Measurements from ENCODE around the gene REEP6.

The REEP6 gene

DNA sequence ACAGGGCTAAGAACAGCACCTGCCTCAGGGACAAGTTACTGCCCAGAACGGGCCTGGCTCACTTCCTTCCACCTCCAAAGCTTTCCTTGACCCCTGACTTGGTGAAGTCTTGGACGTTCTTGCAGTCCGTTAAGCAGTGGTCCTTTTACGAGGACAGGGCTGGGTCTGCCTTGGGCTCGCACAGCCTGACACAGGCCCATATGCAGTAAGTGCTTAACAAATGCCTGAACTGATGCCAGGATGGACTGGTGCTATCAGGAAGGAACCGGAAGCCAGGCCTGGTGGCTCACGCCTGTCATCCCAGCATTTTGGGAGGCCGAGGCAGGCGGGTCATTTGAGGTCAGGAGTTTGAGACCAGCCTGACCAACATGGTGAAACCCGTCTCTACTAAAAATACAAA lies 31.1 kb downstream of the REEP6 start:
- H3K27ac ChIP-seq, result no peak overlapping the region
- peaks cover 6% of the 10 kb centered on the region for H3K4me1 ChIP-seq (ENCODE audit: low read depth, poor library complexity, severe bottlenecking)
- no peak overlapping the region for H3K4me2 ChIP-seq
- no peak overlapping the region for H3K4me3 ChIP-seq (IDR thresholded peaks at IDR 0.05; ENCODE audit: insufficient read depth, low read depth, low read length)
- H3K36me3 ChIP-seq (ENCODE audit: insufficient read depth), result no peaks in the 10 kb centered on the region
- H3K27me3 ChIP-seq (ENCODE audit: insufficient read depth, low read depth), result peaks cover 41% of the 10 kb centered on the region
- H2AFZ ChIP-seq (ENCODE audit: low read depth), result no peak overlapping the region
- H4K20me1 ChIP-seq (ENCODE audit: insufficient read depth), result no peaks in the 10 kb centered on the region
- no peaks in the 10 kb centered on the region for H3K79me2 ChIP-seq (ENCODE audit: insufficient read depth, low read depth)
- TF ChIP-seq, protein P1, sequence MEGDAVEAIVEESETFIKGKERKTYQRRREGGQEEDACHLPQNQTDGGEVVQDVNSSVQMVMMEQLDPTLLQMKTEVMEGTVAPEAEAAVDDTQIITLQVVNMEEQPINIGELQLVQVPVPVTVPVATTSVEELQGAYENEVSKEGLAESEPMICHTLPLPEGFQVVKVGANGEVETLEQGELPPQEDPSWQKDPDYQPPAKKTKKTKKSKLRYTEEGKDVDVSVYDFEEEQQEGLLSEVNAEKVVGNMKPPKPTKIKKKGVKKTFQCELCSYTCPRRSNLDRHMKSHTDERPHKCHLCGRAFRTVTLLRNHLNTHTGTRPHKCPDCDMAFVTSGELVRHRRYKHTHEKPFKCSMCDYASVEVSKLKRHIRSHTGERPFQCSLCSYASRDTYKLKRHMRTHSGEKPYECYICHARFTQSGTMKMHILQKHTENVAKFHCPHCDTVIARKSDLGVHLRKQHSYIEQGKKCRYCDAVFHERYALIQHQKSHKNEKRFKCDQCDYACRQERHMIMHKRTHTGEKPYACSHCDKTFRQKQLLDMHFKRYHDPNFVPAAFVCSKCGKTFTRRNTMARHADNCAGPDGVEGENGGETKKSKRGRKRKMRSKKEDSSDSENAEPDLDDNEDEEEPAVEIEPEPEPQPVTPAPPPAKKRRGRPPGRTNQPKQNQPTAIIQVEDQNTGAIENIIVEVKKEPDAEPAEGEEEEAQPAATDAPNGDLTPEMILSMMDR (conservative IDR thresholded peaks at IDR 0.05; ENCODE audit: low read depth, low read length), result no peak
- H3K9ac ChIP-seq, result no peak overlapping the region

DNA sequence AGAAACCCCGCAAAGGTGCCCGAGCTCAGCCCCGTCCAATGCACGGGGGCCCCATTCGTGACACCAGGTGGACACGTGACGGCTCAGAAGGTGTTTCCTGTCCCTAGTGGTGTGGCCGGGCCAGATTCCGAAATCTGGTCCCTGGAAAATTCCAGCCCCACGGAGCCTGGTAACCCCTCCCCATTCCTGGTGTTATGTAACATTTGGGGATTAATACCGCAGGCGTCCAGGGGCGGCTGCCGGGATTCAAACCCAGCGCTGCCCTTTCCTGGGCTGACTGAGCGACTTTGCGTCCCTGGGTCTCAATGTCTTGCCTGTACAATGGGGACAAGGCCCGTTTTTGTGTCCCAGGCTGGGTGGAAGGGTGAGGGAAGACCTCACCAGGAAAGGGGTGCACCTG lies 31.9 kb downstream of the REEP6 start:
- no peak overlapping the region for H2AFZ ChIP-seq (ENCODE audit: low read depth)

DNA sequence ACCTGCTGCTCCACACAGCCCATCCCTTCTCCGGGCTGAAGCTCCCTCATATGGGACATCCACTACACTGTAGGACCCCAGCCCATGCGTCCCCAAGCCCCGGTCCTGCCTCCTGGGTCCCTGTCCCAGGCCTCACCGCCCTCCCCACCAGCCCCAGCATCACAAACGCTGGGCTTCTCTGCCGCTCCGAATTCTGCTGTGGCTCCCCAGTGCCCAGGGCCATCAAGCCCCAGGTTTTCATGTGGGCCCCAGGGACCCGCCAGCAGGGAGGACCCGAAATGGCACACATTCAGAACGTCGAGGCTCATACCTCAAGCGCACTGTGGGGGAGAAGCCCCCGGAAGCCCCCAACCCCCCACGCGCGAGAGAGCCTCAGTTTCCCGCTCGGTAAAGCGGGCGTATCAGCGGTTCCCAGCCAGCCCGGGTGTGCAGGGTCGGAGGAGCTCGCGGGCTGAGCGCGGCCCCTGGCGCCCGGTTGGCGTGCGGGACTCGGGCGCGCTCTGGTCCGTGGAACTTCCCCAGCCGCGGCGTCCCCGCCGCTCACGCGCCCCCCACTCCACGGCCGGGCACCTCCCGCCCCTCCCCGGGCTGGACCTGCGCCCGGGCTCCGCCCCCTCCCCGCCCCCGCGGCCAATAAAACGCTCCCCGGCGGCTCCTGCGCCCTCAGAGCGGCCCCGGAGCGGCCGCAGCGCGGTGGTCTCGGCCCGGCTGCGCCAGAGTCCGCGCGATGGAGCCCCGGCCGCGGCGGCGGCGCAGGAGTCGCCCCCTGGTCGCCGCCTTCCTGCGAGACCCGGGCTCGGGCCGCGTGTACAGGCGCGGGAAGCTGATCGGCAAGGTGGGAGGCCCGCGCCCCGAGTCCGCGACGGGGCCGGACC lies 32.7 kb downstream of the REEP6 start, which contains the start of gene PLK5:
PLK5 (plus strand) TSS at position 666 of the 875 bp plus-strand sequence. CDS start 2,920 bp downstream, outside the sequence.
- peaks cover 6% of the 10 kb centered on the region for H3K4me1 ChIP-seq (ENCODE audit: low read depth, poor library complexity, severe bottlenecking)
- peaks cover 36% of the 10 kb centered on the region for H3K27me3 ChIP-seq (ENCODE audit: insufficient read depth, low read depth)
- H4K20me1 ChIP-seq (ENCODE audit: insufficient read depth), result no peaks in the 10 kb centered on the region
- TF ChIP-seq, protein P1 (conservative IDR thresholded peaks at IDR 0.05; ENCODE audit: low read depth, low read length), result no peak
- no peak within 1 kb of the TSS for H3K4me2 ChIP-seq
- no peak within 1 kb of the TSS for H2AFZ ChIP-seq (ENCODE audit: low read depth)
- H3K27ac ChIP-seq, result no peak within 1 kb of the TSS
- no peaks in the 10 kb centered on the region for H3K36me3 ChIP-seq (ENCODE audit: insufficient read depth)
- H3K79me2 ChIP-seq (ENCODE audit: insufficient read depth, low read depth), result no peaks in the 10 kb centered on the region
- no peak within 1 kb of the TSS for H3K4me3 ChIP-seq (IDR thresholded peaks at IDR 0.05; ENCODE audit: insufficient read depth, low read depth, low read length)
- no peak within 1 kb of the TSS for H3K9ac ChIP-seq

More for the DNA sequence above, 31.9 kb downstream of the REEP6 start:
- H3K4me2 ChIP-seq, result no peak overlapping the region
- H3K36me3 ChIP-seq (ENCODE audit: insufficient read depth), result no peaks in the 10 kb centered on the region
- H3K27me3 ChIP-seq (ENCODE audit: insufficient read depth, low read depth), result peaks cover 44% of the 10 kb centered on the region
- no peaks in the 10 kb centered on the region for H4K20me1 ChIP-seq (ENCODE audit: insufficient read depth)
- TF ChIP-seq, protein P1 (conservative IDR thresholded peaks at IDR 0.05; ENCODE audit: low read depth, low read length), result no peak
- no peaks in the 10 kb centered on the region for H3K79me2 ChIP-seq (ENCODE audit: insufficient read depth, low read depth)
- H3K9ac ChIP-seq, result no peak overlapping the region
- no peak overlapping the region for H3K4me3 ChIP-seq (IDR thresholded peaks at IDR 0.05; ENCODE audit: insufficient read depth, low read depth, low read length)
- peaks cover 6% of the 10 kb centered on the region for H3K4me1 ChIP-seq (ENCODE audit: low read depth, poor library complexity, severe bottlenecking)
- H3K27ac ChIP-seq, result no peak overlapping the region

DNA sequence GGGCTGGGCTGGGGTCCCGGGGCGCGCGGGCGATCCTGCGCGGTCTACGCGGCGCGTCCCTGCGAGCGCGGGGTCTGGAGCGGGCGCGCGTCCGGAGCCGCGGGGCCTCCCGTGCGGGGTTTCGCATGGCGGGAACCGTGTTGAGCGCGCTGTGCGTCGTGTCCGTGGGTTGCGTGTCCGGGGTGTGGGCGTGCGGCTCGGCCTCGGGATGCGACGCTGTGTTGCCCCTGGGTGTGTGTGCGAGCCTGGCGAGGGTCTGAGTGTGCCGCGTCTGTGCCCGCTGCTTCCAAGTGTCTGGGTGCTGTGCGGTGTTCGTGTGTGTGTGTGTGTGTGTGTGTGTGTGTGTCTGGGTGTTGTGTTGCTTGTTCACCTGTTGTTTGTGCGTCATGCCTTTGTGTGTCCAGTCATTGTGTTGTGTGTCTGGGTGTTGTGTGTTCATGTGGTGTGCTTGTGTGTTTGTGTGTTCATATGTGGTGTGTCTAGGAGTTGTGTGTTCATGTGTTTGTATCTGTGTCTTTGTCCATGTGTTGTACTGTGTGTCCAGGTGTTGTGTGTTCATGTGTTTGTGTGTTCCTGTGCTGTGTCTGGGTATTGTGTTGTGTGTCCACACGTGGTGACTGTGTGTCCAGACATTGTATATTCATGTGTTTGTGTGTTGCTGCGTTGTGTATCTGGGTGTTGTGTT lies 33.4 kb downstream of the REEP6 start:
- peaks cover 43% of the 10 kb centered on the region for H3K27me3 ChIP-seq (ENCODE audit: insufficient read depth, low read depth)
- peaks cover 6% of the 10 kb centered on the region for H3K4me1 ChIP-seq (ENCODE audit: low read depth, poor library complexity, severe bottlenecking)
- no peaks in the 10 kb centered on the region for H3K36me3 ChIP-seq (ENCODE audit: insufficient read depth)
- TF ChIP-seq, protein P1 (conservative IDR thresholded peaks at IDR 0.05; ENCODE audit: low read depth, low read length), result no peak
- no peak overlapping the region for H3K4me2 ChIP-seq
- H3K27ac ChIP-seq, result no peak overlapping the region
- H4K20me1 ChIP-seq (ENCODE audit: insufficient read depth), result no peaks in the 10 kb centered on the region
- no peak overlapping the region for H3K9ac ChIP-seq
- no peak overlapping the region for H2AFZ ChIP-seq (ENCODE audit: low read depth)
- no peaks in the 10 kb centered on the region for H3K79me2 ChIP-seq (ENCODE audit: insufficient read depth, low read depth)
- no peak overlapping the region for H3K4me3 ChIP-seq (IDR thresholded peaks at IDR 0.05; ENCODE audit: insufficient read depth, low read depth, low read length)
